T-cell (primary cell): Measurements from ENCODE around the gene NT5E. TPM values are rescaled to one million over a fixed set of nuclear protein-coding genes. Genes with fewer than 3 reads are reported as not detected.
A peak's percentile ranks its signal among the peaks of the same experiment; 100 is the strongest.

Experiments used
- ATAC-seq, 4 experiments: fragments of 200-7000 bp in 3 of 4; fragments of 150-1000 bp in 1 of 4; cut with Tn5 transposase; replicated peaks in 1 of 4; 1 replicate in 3 of 4; 2 replicates in 1 of 4; pipeline ENCODE4 v1.10.0; 2021; ENCODE audit warnings: moderate library complexity in 3 of 4, mild to moderate bottlenecking in 2 of 4, moderate number of reproducible peaks in 1 of 4
- CTCF ChIA-PET, 2 donors: fragments of 300-600 bp; sonication (Branson Sonifier 250); formaldehyde crosslinking; loops; one replicate each; lab custom pipeline; 2022; ENCODE audit warnings: antibody characterized with exemption in 2 of 2; lab: Charles Lee
- POLR2A ChIA-PET, 2 donors: fragments of 300-600 bp; sonication (Branson Sonifier 250); formaldehyde crosslinking; loops; one replicate each; lab custom pipeline; 2022; ENCODE audit warnings: antibody characterized with exemption in 2 of 2; lab: Charles Lee
- DNase-seq, 35 experiments: peaks; one replicate each; pipeline versions ENCODE4 v3.0.0 to v3.0.0-alpha.2; 2013 to 2023
- H3K27ac ChIP-seq: one replicate; pipeline ENCODE4 v1.5.1; 2013; ENCODE audit warnings: low read length
- H3K27me3 ChIP-seq, 2 experiments: replicated peaks in 1 of 2; 1 replicate in 1 of 2; 2 replicates in 1 of 2; pipeline versions ENCODE4 v1.6.1 to v1.7.0; 2013; ENCODE audit warnings: low read length in 1 of 2, mixed read lengths in 1 of 2; ENCODE audit not compliant: control insufficient read depth in 2 of 2, insufficient read depth in 2 of 2; ENCODE audit errors: extremely low read depth in 1 of 2
- H3K36me3 ChIP-seq, 2 donors: 1 replicate in 1 of 2; 2 replicates in 1 of 2; pipeline versions ENCODE4 v1.6.1 to v1.7.0; 2013; ENCODE audit warnings: low read length in 1 of 2; ENCODE audit not compliant: control insufficient read depth in 2 of 2, insufficient read depth in 1 of 2; ENCODE audit errors: extremely low read depth in 1 of 2
- H3K4me1 ChIP-seq, 2 experiments: 1 replicate in 1 of 2; 2 replicates in 1 of 2; pipeline versions ENCODE4 v1.6.1 to v1.7.0; 2013; ENCODE audit warnings: low read length in 2 of 2, mixed read lengths in 1 of 2; ENCODE audit not compliant: insufficient read depth in 2 of 2, control insufficient read depth in 1 of 2; ENCODE audit errors: extremely low read depth in 1 of 2
- H3K4me3 ChIP-seq, 2 donors: 1 replicate in 1 of 2; 2 replicates in 1 of 2; pipeline versions ENCODE4 v1.5.1 to v1.7.0; 2013; ENCODE audit warnings: mild to moderate bottlenecking in 2 of 2, low read length in 1 of 2, moderate library complexity in 1 of 2; ENCODE audit not compliant: control insufficient read depth in 1 of 2; ENCODE audit errors: extremely low read depth in 1 of 2
- H3K9me3 ChIP-seq: 2 replicates; pipeline ENCODE4 v1.7.0; 2013
- H3K27ac Mint-ChIP-seq, 2 donors: one replicate each; pipeline ENCODE4 v1.8.0; 2020 to 2021; ENCODE audit warnings: mild to moderate bottlenecking in 2 of 2, mixed read lengths in 2 of 2
- H3K27me3 Mint-ChIP-seq, 2 donors: one replicate each; pipeline ENCODE4 v1.8.0; 2021 to 2022; ENCODE audit warnings: mixed read lengths in 2 of 2
- H3K36me3 Mint-ChIP-seq: one replicate; pipeline ENCODE4 v1.8.0; 2021; ENCODE audit warnings: mixed read lengths
- H3K4me1 Mint-ChIP-seq, 3 donors: one replicate each; pipeline ENCODE4 v1.8.0; 2020 to 2022; ENCODE audit warnings: mixed read lengths in 3 of 3, mild to moderate bottlenecking in 1 of 3
- H3K4me3 Mint-ChIP-seq, 3 donors: one replicate each; pipeline ENCODE4 v1.8.0; 2020 to 2022; ENCODE audit warnings: mild to moderate bottlenecking in 3 of 3, mixed read lengths in 3 of 3, moderate library complexity in 3 of 3
- H3K9me3 Mint-ChIP-seq, 3 donors: one replicate each; pipeline ENCODE4 v1.8.0; 2020 to 2022; ENCODE audit warnings: mixed read lengths in 3 of 3
- WGBS: methylation state at CpG from one replicate; pipeline ENCODE4 v1.1.5; 2013; ENCODE audit warnings: missing lambda C conversion rate; ENCODE audit not compliant: insufficient coverage; 5-methylcytosine and 5-hydroxymethylcytosine counted together
- total RNA-seq, 35 experiments: library from RNA in 6 of 35; stranded (reverse) in 6 of 35; fragments of 120-200 nt in 1 of 35; gene quantifications; one replicate each; pipeline versions ENCODE4 v1.2.1 to v1.2.4 and lab custom pipeline; 2013 to 2026

NT5E gene
- total RNA-seq, 5 donors from 2014 or later (not counting 1 experiment from before 2014, with no cell fraction given) = 8.0 to 18.6 (median 11.0) TPM

DNA sequence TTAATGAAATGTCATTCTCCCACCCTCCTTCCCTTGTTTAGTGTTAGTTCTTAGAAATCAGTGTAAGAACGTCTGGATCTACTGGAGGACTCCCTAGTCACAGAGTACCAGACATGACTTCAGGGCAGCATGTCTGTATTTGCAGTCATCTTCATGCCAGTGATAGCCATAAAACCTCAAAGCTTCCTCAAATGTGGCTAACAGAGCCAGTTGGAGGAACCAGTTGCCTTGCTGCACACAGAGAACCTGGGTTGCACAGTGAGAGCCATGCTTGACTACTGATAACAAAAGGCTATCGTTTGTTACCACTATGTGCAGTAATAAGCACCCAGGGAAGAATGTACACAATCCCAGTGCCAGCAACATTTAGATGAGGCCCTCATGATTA, 20.1 kb downstream of the NT5E start:
- Mint-ChIP-seq H3K4me3 (no peak overlapping the region), H3K27me3 (peaks cover 0 to 7% of the 10 kb centered on the region in 2 donors), H3K4me1 (peaks cover 9 to 16% (median 13%) of the 10 kb centered on the region in 3 donors), H3K36me3 (no peaks in the 10 kb centered on the region), H3K27ac (no peak overlapping the region), H3K9me3 (no peaks in the 10 kb centered on the region)
- Histone ChIP-seq H3K4me3 (no peak overlapping the region), H3K36me3 (no peaks in the 10 kb centered on the region), H3K27me3 (peaks cover 0 to 6% of the 10 kb centered on the region in 2 experiments), H3K27ac (no peak overlapping the region), H3K9me3 (no peaks in the 10 kb centered on the region), H3K4me1 (peaks cover 10% of the 10 kb centered on the region in 2 experiments)
- no peak for ATAC-seq
- ChIA-PET CTCF (interaction anchor here in 1 of 2 donors (1.1 kb wide), 1 partner anchor 13 kb away, joined by 4 read pairs; no protein-coding TSS in a partner anchor), POLR2A (no interaction called here)
- 70% methylated on average over 1 of the region's 2 CpGs for WGBS
- DNase-seq = no peak

DNA sequence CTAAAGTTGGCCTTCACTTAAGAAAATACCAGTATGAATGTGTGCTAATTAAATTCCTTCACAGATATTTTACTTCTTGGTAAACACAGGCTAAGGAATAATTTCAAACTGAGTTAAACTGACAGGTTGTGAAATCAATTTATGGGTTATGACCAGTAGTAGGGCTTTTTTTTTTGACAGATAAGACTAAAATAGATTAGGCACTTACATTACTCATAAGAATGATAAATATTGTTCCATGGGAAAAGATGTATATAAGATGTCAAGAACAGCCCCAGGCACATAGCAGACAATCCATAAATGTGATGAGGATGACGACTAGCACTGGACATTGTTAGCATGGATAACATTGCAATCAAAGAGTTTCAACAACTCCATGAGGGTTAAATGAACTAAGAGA, 22.9 kb downstream of the NT5E start:
- Histone ChIP-seq H3K27me3 (no peaks in the 10 kb centered on the region), H3K27ac (no peak overlapping the region), H3K4me3 (no peak overlapping the region), H3K36me3 (no peaks in the 10 kb centered on the region), H3K4me1 (no peaks in the 10 kb centered on the region), H3K9me3 (no peaks in the 10 kb centered on the region)
- Mint-ChIP-seq H3K27me3 (peaks cover 0 to 3% of the 10 kb centered on the region in 2 donors), H3K36me3 (no peaks in the 10 kb centered on the region), H3K4me3 (no peak overlapping the region), H3K4me1 (peaks cover 0 to 2% (median 0%) of the 10 kb centered on the region in 3 donors), H3K27ac (no peak overlapping the region), H3K9me3 (no peaks in the 10 kb centered on the region)
- POLR2A ChIA-PET = no interaction called here
- DNase-seq = no peak
- ATAC-seq = no peak
- CTCF ChIA-PET = interaction anchor here (1.1 to 1.2 kb wide), 2 partner anchors 9 to 12 kb away, joined by 3 read pairs; no protein-coding TSS in a partner anchor
- no CpG with 5 or more reads among the region's 1 CpG for WGBS

- whole genome bisulfite sequencing = no CpG with 5 or more reads among the region's 1 CpG
- ChIA-PET CTCF (interaction anchor here in 1 of 2 donors (0.8 to 1.2 kb wide), 2 partner anchors 9 to 11 kb away, joined by 3 to 6 read pairs; no protein-coding TSS in a partner anchor), POLR2A (no interaction called here)
- H3K27me3 Mint-ChIP-seq = peaks cover 0 to 3% of the 10 kb centered on the region in 2 donors
- no peaks in the 10 kb centered on the region for H3K36me3 ChIP-seq
- no peaks in the 10 kb centered on the region for H3K9me3 Mint-ChIP-seq
- no peak overlapping the region for H3K4me3 ChIP-seq
- no peaks in the 10 kb centered on the region for H3K27me3 ChIP-seq
- ATAC-seq = no peak
- no peak for DNase-seq
- H3K9me3 ChIP-seq = no peaks in the 10 kb centered on the region
- H3K4me3 Mint-ChIP-seq = no peak overlapping the region
- no peaks in the 10 kb centered on the region for H3K4me1 ChIP-seq
- peaks cover 0 to 2% (median 0%) of the 10 kb centered on the region in 3 donors for H3K4me1 Mint-ChIP-seq
- H3K27ac ChIP-seq = no peak overlapping the region
- no peaks in the 10 kb centered on the region for H3K36me3 Mint-ChIP-seq
- H3K27ac Mint-ChIP-seq = no peak overlapping the region
These were observed 23.9 kb downstream of the NT5E start for GRCh38 chr6:85473748-85474147.

DNA sequence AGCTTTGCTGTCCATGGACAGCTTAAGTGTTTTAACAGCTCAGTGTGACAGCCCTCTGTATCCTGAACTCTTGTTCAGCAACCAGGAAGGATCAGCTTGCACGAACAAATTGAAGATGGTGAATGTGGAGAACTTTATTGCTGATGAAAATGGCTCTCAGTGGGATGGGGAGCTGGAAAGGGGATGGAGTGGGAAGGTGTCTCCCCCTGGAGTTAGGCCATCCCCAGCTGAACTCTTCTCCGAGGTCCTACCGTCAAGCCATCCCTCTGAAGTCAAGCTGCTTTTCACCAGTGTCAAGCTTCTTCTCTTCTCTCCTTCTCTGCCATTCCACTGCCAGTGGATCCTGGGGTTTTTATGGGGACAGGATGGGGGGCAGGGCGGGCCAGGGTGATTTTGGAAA, 26.6 kb downstream of the NT5E start:
- ChIA-PET POLR2A (no interaction called here), CTCF (no interaction called here)
- H3K9me3 Mint-ChIP-seq = no peaks in the 10 kb centered on the region
- H3K4me3 ChIP-seq = no peak overlapping the region
- no peak overlapping the region for H3K27ac ChIP-seq
- H3K36me3 ChIP-seq = no peaks in the 10 kb centered on the region
- H3K4me1 ChIP-seq = no peaks in the 10 kb centered on the region
- no peaks in the 10 kb centered on the region for H3K36me3 Mint-ChIP-seq
- H3K4me1 Mint-ChIP-seq = peaks cover 0 to 2% (median 0%) of the 10 kb centered on the region in 3 donors
- H3K4me3 Mint-ChIP-seq = no peak overlapping the region
- no peaks in the 10 kb centered on the region for H3K27me3 ChIP-seq
- peaks cover 0 to 3% of the 10 kb centered on the region in 2 donors for H3K27me3 Mint-ChIP-seq
- H3K27ac Mint-ChIP-seq = no peak overlapping the region
- no peaks in the 10 kb centered on the region for H3K9me3 ChIP-seq
- ATAC-seq (no peak), DNase-seq (no peak)
- WGBS = 100% methylated on average over 1 of the region's 4 CpGs

DNA sequence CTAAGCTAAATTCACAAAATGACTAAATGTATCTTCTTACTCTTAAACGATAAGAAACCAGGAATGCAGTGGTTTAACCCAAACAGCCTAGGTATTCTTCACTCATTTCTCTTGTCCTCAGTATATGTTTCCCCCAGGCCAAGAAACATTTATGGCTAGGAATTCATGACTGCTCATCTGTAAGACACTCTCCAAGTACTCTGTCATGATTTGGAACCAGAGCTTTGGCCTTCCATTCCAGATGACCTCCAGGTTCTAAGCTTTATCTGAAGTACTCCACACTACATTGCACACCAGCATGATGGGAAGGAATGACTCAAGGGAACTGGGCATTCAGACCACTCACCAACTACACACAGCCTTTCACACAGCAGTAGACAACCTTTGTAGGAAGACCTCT, 29.3 kb downstream of the NT5E start:
- DNase-seq = no peak
- peak overlapping the region in 1 of 2 donors; percentile 49 for H3K27ac Mint-ChIP-seq
- peaks cover 0 to 5% of the 10 kb centered on the region in 2 experiments for H3K4me1 ChIP-seq
- H3K36me3 Mint-ChIP-seq = no peaks in the 10 kb centered on the region
- H3K9me3 Mint-ChIP-seq = no peaks in the 10 kb centered on the region
- WGBS = no CpG with 5 or more reads among the region's 1 CpG
- H3K4me3 Mint-ChIP-seq = no peak overlapping the region
- no peaks in the 10 kb centered on the region for H3K9me3 ChIP-seq
- no peaks in the 10 kb centered on the region for H3K36me3 ChIP-seq
- H3K27me3 ChIP-seq = peaks cover 0 to 3% of the 10 kb centered on the region in 2 experiments
- ChIA-PET CTCF (interaction anchor here (0.6 to 1.0 kb wide), 4 partner anchors 13 to 124 kb away, joined by 3 to 7 read pairs (median 4); no protein-coding TSS in a partner anchor), POLR2A (no interaction called here)
- peaks cover 0 to 13% of the 10 kb centered on the region in 2 donors for H3K27me3 Mint-ChIP-seq
- H3K27ac ChIP-seq = no peak overlapping the region
- peaks cover 6 to 13% (median 10%) of the 10 kb centered on the region in 3 donors for H3K4me1 Mint-ChIP-seq
- no peak for ATAC-seq
- no peak overlapping the region for H3K4me3 ChIP-seq

DNA sequence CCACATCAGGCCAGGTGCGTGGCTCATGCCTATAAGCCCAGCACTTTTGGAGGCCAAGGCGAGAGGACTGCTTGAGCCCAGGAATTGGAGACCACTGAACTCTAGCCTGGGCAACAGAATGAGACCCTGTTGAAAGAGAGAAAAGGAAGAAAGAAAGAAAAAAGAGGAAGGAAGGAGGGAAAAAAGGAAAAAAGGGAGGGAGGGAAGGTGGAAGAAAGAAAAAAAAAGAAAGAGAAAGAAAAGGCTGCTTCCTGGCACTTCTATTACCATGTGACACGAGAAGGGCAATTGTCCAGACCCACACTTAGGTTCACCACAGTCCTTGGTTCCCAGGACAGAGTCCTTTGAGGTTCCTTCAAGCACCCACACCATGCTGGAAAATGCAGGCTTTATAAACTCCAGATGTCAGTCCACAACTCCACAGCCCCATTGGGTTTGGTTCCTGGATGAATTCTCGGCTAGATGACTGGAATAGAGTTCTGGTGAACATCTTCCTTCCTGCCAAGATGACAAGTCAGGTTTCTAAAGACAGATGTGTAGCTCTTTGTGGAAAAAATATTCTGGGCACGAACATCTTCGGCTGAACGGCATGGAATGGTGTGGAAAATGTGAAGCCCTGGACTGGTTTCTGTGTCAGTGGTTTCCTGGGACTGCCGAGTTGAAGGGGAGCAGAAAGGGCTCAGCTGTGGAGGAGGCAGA, 32.5 kb downstream of the NT5E start:
- Histone ChIP-seq H3K27ac (no peak overlapping the region), H3K27me3 (peaks cover 0 to 3% of the 10 kb centered on the region in 2 experiments), H3K4me3 (no peak overlapping the region), H3K4me1 (peaks cover 0 to 5% of the 10 kb centered on the region in 2 experiments), H3K9me3 (no peaks in the 10 kb centered on the region), H3K36me3 (no peaks in the 10 kb centered on the region)
- Mint-ChIP-seq H3K27me3 (peaks cover 0 to 10% of the 10 kb centered on the region in 2 donors), H3K4me1 (peaks cover 6 to 13% (median 10%) of the 10 kb centered on the region in 3 donors), H3K27ac (no peak overlapping the region), H3K4me3 (no peak overlapping the region), H3K9me3 (no peaks in the 10 kb centered on the region), H3K36me3 (no peaks in the 10 kb centered on the region)
- ChIA-PET CTCF (interaction anchor here (0.6 to 5.4 kb wide), 35 partner anchors 7 to 133 kb away, joined by 3 to 62 read pairs (median 4); partner anchors contain the start of gene NT5E (in 1 of the 2)), POLR2A (no interaction called here)
- ATAC-seq (no peak), DNase-seq (no peak)
- WGBS = 72% methylated on average over 7 of the region's 8 CpGs
